ENCODE measurements around the gene RSPH9. TPM values are rescaled to one million over a fixed set of nuclear protein-coding genes. Genes with fewer than 3 reads are reported as not detected.

The RSPH9 gene
- total RNA-seq, 1 experiment from 2014 or later = not detected

DNA sequence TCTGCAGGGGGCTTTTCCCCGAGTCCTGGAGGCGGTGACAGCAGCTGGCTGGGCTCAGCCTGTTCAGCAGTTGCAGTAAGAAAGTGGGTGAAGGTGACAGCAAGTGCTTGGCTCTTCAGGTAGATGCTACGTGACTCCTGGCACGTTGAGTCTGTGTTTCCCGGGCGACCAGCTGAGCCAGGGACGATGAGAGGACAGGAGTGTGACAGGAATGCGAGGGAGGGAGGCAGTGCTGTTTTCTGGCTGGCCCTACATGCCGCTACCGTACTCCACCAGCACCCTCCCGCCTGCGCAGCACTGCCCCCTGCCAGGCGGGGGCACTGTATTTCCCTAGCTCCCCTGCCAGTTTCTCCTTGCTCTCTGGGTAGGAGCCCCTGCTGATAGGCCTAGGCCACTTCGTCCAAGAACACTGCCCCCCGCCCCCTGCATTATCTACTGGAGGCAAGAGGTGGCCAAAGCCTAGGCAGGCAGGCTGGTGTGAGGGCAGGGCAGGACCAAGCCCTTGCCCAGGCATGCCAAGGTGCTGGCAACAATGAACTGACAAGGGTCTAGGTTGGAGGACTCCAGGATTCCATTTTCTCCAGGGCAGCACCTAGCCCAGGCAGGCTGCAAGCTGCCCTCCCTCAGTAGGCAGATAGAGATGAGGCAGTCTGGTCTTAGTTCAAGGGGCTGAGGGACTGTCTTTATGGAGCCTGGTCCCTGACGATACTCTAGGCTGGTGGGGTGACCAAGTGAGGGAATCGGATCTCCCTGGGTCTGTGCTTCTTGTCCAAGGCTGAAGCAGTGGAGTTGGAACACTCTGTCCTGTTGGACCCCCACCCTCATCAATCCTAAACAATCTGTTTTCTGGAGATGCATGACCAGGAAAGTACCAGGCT lies 23.6 kb downstream of the RSPH9 start:
- DNase-seq (ENCODE audit: low read depth) = peak; percentile 49

DNA sequence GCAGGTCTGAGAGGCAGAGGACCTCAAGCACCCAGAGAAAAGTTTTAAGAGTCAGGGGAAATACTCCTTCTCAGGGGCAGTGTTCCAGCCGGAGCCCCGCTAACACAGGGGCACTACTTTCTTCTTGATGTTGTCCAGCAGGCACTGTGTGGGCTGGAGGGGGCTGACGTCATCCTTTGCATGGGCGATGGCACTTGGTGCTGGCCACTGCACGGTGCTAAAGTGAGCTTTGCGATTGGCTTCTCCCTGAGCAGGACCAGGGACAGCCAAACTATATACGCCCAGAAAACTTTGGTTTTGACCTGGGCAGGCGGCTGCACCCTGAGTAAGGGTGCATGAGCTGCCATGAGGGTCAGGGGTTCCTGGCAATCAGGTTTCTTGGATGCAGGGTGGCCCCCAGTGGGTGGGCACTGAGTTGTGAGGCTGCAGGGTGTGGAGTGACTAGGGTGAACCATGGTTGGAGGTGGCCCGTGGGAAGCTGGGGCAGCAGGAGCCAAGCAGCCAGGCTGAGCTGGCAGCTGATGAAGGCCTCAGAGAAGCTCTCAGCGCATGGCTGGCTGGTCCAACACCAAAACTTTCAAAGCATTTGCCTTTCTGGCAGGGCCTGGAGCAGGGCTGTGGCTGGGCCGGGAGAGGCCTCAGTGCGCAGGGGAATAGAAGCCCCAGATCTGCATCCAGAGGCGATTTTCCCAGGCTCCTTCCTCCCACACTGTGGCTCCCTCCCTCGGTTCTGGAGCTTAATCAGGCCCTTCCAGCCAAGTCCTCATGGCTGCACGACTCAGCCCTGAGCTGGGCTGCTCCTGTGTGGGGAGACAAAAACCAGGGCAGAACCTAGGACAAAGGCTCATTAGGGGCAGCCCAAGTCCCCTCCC lies 24.4 kb downstream of the RSPH9 start:
- peak; percentile 63 for DNase-seq (ENCODE audit: low read depth)

DNA sequence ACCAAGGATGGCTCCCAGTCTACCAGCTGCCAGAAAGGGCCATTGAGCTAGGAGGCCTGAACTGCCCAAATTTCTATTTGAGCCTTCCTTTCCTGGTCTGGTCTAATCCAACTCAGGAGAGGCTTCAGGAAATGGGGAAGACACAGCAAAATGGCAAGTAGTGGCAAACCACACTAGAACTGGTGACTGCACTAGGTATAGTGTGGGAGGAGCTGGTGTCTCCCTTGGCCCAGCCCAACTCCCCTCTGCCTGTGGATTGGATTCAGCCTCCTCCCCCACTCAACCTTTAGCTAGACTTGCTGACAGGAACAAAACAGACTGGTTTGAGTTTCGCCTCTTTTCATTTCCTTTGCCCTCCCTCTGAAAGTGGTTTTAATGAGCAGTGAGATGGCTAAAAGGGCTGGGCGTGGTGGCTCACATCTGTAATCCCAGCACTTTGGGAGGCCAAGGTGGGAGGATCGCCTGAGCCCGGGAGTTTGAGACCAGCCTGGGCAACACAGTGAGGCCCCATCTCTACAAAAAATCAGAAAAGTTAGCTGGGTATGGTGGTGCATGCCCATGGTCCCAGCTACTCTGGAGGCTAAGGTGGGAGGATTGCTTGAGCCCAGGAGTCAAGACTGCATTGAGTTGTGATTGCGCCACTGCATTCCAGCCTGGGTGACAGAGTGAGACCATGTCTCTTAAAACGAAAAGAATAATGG lies 25.2 kb downstream of the RSPH9 start:
- DNase-seq (ENCODE audit: low read depth) = no peak

GRCh38 chr6:43670623-43670986 lies 25.8 kb downstream of the RSPH9 start:
- no peak for DNase-seq (ENCODE audit: low read depth)

DNA sequence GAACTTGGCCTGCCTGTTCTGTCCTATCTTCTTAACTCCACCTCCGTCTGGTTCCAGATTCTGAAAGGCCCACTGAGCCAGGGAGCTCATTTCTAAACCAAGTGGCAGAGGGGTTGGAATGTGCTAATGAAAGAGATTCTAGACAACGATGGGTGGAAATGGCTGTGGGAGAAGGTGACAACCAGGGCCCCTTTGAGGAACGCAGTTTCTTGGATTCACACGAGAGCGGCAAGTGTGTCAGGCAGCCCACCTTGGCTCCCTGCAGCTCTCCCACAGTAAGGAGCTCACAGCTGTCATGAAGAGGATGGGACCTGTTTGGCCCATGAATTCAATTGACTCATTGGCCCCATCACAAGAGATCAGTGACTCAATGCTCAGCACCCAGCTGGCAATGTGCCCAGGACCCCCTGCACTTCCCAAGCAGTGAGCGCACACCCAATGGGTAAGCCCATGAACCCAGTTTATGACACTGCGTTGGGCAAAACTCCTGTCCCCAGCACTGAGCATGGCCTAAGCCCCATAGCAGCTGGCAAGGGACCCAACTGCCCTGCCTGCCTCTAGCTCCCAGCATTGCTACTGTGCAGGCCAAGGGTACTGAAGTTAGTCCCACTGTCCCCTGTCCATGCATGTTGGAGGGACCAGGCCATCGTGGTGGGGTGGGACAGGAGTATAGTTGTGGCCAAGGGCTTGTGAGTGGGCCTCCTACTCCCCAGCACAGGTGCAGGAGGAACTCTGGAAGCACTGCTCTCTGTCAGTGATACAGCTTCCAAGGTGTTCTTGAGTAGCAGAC lies 26.4 kb downstream of the RSPH9 start:
- no peak for DNase-seq (ENCODE audit: low read depth)

- DNase-seq (ENCODE audit: low read depth) = no peak
These were observed 27.2 kb downstream of the RSPH9 start for GRCh38 chr6:43671801-43672690.

DNA sequence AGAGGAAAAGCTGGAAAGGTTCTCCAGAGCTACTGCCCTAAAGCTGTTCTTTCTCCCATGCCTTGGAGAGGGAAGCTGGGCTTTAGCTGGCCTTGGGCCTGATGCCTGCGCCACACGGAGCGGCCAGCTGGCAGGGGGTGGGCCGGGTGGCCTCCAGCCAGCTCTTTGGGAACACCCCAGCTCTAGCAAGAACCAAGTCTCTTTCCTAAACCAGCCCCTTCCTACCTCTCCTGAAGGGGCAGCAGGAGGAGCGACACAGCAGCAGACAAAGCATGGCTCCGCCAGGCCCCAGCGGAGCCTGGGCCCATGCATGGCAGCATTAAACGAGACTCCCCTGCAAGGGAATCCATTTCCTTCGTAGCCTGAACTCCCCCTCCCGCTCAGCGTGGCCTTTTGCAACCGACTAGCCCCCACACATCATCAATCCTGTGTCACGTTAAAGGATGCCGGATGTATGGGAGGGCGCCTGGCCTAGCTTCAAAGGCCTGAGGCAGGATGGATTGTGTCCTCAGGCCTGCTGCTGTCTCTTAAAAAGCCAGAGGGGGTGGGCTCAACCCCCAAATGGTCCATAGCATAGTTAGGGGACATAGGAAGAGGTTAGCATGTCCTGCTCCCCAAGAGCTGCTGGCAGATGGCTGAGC lies 28.7 kb downstream of the RSPH9 start:
- DNase-seq (ENCODE audit: low read depth) = no peak

GRCh38 chr6:43674291-43674690 lies 29.5 kb downstream of the RSPH9 start:
- no peak for DNase-seq (ENCODE audit: low read depth)

DNA sequence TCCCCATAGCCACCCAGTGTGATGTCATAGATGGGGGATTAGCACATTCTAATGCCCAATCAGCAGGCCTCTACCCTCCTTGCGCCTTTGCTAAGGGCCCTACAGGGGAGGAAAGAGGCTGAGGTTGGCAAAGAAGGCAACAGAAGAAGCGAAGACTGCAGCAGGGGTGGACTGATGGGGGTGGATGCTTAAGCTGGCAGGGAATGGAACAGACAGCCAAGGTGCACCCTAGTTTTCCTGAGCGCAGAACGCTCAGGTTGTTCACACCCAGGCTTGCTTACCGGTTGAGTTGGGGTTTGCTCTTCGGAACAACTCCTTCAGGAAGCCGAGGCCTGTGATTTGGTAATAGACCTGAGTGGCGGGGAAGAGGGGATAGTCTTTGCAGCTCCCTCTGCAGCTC lies 30.1 kb downstream of the RSPH9 start:
- no peak for DNase-seq (ENCODE audit: low read depth)

GRCh38 chr6:43676962-43677606 lies 32.2 kb downstream of the RSPH9 start:
- no peak for DNase-seq (ENCODE audit: low read depth)

GRCh38 chr6:43677759-43678158 lies 32.9 kb downstream of the RSPH9 start:
- DNase-seq (ENCODE audit: low read depth) = no peak

GRCh38 chr6:43678341-43678740 lies 33.5 kb downstream of the RSPH9 start:
- no peak for DNase-seq (ENCODE audit: low read depth)

GRCh38 chr6:43679057-43679456 lies 34.2 kb downstream of the RSPH9 start:
- DNase-seq (ENCODE audit: low read depth) = no peak

DNA sequence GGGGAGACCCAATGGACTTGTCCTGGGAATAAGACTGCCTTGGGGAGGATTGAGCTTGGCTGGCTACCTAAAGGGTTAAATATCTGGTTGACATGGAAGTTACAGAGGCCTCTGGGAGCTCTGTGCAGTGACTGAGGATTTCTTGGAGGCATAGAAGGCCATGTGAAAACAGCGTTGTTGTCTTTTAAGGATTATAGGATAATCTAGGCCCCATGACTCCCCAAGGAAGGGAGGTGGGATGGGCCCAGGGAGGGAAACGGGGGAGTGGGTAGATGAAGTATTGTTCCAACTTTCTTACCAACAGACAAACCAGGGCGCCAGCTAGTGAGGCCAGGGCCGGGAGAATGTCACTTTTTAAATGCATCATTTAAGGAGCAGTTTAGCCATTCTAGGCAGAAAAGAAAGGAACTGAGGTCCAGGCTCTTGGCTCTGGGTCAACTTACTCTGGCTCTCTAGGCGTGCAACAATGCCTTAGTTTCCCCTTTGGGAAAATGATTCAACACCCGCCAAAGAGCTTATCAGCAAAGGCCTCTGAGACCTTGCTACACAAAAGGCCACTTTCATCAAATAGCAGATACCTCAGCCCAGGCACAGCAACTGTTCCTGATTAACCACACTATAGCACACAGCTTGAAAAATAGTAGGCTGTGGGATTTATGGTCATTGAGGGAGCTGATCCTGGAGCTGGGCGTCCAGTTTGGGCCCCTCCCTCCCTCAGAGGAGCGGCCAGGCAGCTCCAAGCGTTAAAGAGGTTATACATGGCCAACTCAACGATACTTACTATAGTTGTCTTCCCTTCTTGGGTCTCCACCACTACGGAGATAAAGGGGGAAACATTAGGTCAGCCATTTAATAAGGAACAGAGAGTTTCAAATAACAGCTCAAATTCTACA lies 35.7 kb downstream of the RSPH9 start:
- no peak for DNase-seq (ENCODE audit: low read depth)

DNA sequence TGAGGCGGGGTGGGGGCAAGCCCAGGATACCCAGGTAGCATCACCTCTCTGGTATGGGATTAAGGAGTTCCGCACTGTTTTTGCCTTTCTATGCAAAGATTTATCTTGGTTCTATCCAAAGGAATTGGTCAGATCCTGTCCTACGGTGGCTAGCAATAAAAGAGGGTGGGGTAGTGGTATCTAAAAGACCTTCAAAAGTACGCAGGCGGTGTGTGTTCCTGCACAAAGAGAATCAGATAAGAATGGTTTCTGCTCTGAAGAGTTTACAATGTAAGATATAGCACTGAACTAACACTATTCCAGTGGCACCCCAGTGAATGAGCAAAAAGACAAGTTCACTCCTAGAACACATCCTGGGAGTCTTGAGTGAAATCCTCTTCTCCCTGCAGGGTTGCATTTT lies 36.5 kb downstream of the RSPH9 start:
- DNase-seq (ENCODE audit: low read depth) = no peak

DNA sequence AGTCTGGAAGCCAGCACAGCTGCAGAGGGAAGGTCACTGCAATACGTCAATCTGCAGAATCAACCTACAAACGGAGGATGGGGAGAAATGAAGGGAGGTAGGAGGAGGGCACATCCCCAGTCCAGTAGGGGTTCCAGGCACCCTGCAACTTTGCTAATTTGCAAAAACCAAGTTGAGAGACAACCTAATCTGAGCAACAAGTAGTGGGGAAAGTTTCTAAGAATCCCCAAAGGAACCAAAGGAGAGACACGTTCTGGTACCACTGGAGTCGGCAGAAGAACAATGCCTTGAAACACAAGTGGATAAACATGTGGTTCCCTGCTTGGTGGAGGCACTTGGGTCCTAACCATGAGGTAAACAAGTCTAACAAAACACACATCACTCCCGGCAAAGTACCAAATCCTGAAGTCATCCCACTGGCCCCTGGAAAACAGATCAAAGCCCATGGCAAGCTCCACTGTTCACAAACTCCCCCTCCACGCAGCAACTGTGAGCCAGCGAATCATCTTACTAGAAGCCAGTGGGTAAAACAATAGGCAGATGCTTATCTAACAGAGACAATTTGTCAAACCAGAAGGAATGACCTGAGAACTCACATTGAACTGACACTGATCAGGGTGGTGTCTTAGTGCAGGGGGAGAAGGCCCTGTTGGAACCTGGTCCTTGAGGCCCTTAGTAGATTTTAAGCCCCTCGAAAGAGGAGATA lies 38.0 kb downstream of the RSPH9 start:
- no peak for DNase-seq (ENCODE audit: low read depth)

GRCh38 chr6:43683708-43684455 lies 39.0 kb downstream of the RSPH9 start:
- no peak for DNase-seq (ENCODE audit: low read depth)

Data from LHCN-M2 (cell line).